Upper lobe of right lung (tissue), 1 donor: ENCODE results near the gene ZNF407. TPM values are rescaled to one million over a fixed set of nuclear protein-coding genes. Genes with fewer than 3 reads are reported as not detected.

Experiments
- ATAC-seq: fragments of 200-7000 bp; cut with Tn5 transposase; one replicate; pipeline ENCODE4 v1.9.1; 2020; ENCODE audit warnings: mild to moderate bottlenecking, moderate library complexity
- DNase-seq: peaks from one replicate; pipeline ENCODE4 v3.0.0-alpha.2; 2020
- H3K27ac ChIP-seq: fragments of 200-600 bp; one replicate; pipeline ENCODE4 v1.8.0; 2022
- H3K27me3 ChIP-seq: fragments of 200-600 bp; one replicate; pipeline ENCODE4 v1.8.0; 2022; ENCODE audit warnings: mild to moderate bottlenecking
- H3K36me3 ChIP-seq: fragments of 200-600 bp; one replicate; pipeline ENCODE4 v1.8.0; 2022
- H3K4me1 ChIP-seq: fragments of 200-600 bp; one replicate; pipeline ENCODE4 v1.8.0; 2022
- H3K4me3 ChIP-seq: fragments of 200-600 bp; one replicate; pipeline ENCODE4 v1.8.0; 2022; ENCODE audit warnings: mild to moderate bottlenecking
- H3K9me3 ChIP-seq: fragments of 200-600 bp; one replicate; pipeline ENCODE4 v1.8.0; 2022
- CTCF ChIP-seq: fragments of 200-600 bp; IDR thresholded peaks from one replicate; pipeline ENCODE4 v1.8.0; 2022; ENCODE audit warnings: antibody characterized with exemption
- intact Hi-C: fragments of 100-400 bp; cut with DNase I; formaldehyde crosslinking; loops from one replicate; pipeline ENCODE4 v1.11.0; 2022
- total RNA-seq: library from RNA; stranded (reverse); fragmentation: NEBNext Ultra II Directional; extraction: Animal tissue kit (Norgen Biotek cat#: 25700); gene quantifications from one replicate; pipeline ENCODE4 v1.2.1, GENCODE V29; 2021
- donor health status: DM: no; HTN: yes; CAD: no; lungs with severe emphysema.

The ZNF407 gene
- total RNA-seq, 1 donor from 2014 or later, result 18.4 TPM

DNA sequence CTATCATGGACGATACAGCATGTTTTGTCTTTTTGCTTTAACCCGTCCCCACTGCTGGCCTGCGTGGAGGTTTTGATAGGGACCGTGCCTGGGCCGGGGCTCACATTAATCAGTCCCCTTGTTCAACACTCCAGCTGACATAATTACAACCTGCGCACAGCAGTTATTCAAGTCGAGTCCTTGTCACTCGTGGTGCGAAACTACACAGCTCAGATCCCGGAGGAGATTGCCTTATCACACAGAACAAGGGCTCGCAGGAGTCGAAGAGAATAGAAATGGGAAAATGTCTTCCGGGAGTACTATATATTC is 304.4 kb downstream of the ZNF407 start:
- Histone ChIP-seq H3K27ac (no peak overlapping the region), H3K4me3 (no peak overlapping the region), H3K4me1 (peaks cover 3% of the 10 kb centered on the region), H3K27me3 (no peaks in the 10 kb centered on the region), H3K36me3 (no peaks in the 10 kb centered on the region), H3K9me3 (no peaks in the 10 kb centered on the region)
- DNase-seq, result no peak
- intact Hi-C loops, result no loop called here
- no peak for ATAC-seq
- TF ChIP-seq CTCF, result no peak

DNA sequence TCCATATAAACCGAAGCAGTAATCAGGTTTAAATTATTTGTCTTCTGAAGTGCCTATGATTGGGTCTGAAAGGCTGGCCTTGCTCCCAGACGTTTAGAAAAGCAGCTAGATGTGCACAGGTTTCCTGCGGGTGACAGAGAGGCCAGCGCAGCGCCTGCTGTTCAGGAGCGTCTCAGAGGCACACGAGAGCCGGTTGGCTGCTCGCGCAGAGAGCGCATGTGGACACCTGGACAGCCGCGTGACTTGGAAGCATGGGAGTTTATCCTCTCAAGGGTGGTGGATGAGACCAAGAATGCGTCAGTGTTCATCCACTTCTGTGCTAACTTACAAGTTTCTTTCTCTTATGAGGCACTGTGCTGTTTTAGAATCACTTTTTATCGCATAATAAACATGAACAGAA is 307.6 kb downstream of the ZNF407 start:
- no peak for DNase-seq

DNA sequence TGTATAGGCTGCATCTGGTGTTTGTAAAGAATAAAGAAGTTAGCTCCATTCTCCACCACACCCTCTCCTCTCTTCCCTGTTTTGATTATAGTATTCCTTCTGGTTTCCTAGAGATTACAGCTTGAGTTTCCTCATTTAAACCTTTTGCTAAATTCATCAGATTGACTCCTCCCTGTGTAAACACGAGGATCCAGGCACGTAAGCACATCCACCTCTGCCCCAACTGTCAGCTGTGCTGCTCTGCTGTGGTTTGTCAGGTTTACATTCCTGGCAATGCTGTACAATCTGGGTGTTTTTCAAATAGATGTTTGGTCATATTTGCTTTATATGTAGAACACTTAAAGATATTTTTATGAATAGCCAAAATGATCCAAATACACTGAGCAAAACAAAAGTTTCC is 308.5 kb downstream of the ZNF407 start:
- H3K4me3 ChIP-seq, result no peak overlapping the region
- H3K36me3 ChIP-seq, result no peaks in the 10 kb centered on the region
- no peaks in the 10 kb centered on the region for H3K27me3 ChIP-seq
- H3K27ac ChIP-seq, result no peak overlapping the region
- H3K4me1 ChIP-seq, result no peaks in the 10 kb centered on the region
- intact Hi-C loops, result no loop called here
- DNase-seq, result no peak
- H3K9me3 ChIP-seq, result no peaks in the 10 kb centered on the region
- peak; percentile 40 for ATAC-seq
- no peak for TF ChIP-seq CTCF

More for the DNA sequence above, 307.6 kb downstream of the ZNF407 start:
- Histone ChIP-seq H3K36me3 (no peaks in the 10 kb centered on the region), H3K4me1 (no peaks in the 10 kb centered on the region), H3K9me3 (no peaks in the 10 kb centered on the region), H3K4me3 (no peak overlapping the region), H3K27me3 (no peaks in the 10 kb centered on the region), H3K27ac (no peak overlapping the region)
- ATAC-seq, result no peak
- no peak for TF ChIP-seq CTCF
- intact Hi-C loops, result no loop called here

- no peaks in the 10 kb centered on the region for H3K9me3 ChIP-seq
- H3K4me3 ChIP-seq, result no peak overlapping the region
- DNase-seq (no peak), ATAC-seq (no peak)
- TF ChIP-seq CTCF, result no peak
- no peaks in the 10 kb centered on the region for H3K4me1 ChIP-seq
- H3K27me3 ChIP-seq, result no peaks in the 10 kb centered on the region
- H3K27ac ChIP-seq, result no peak overlapping the region
- intact Hi-C loops, result no loop called here
- H3K36me3 ChIP-seq, result no peaks in the 10 kb centered on the region
Observed at GRCh38 chr18:74914052-74914591, 316.5 kb downstream of the ZNF407 start.

GRCh38 chr18:74914648-74915047 is 317.0 kb downstream of the ZNF407 start:
- no peaks in the 10 kb centered on the region for H3K4me1 ChIP-seq
- peak; percentile 34 for ATAC-seq
- no peak overlapping the region for H3K4me3 ChIP-seq
- intact Hi-C loops, result no loop called here
- no peaks in the 10 kb centered on the region for H3K9me3 ChIP-seq
- no peaks in the 10 kb centered on the region for H3K27me3 ChIP-seq
- no peak for TF ChIP-seq CTCF
- DNase-seq, result no peak
- H3K27ac ChIP-seq, result no peak overlapping the region
- no peaks in the 10 kb centered on the region for H3K36me3 ChIP-seq

DNA sequence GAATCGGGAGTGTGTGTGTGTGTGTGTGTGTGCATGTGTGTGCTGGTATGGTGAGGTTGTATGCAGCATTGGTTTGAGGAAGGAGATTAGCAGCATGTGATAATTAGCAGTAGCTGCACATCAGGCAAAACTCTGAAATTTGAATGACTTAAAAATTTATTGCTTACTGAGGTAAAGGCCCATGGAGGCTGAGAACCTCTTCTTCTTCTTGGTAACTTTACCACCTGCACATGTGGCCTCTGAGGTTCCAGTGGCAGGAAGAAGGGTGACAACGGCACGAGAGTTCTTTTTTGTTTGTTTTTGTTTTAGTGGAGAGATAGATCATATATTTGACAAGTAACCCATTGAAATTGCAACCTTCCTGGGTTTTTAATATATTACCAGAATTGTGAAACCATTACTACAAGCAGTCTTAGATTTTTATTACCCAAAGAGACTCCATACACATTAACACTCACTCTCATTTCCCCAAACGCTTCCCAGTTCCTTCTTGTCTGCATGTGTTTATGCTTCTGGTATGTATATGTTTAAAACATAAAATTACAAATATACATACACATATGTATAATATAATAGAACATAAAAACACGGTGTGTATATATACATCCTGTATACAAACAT is 319.2 kb downstream of the ZNF407 start:
- no peak for TF ChIP-seq CTCF
- H3K27ac ChIP-seq, result no peak overlapping the region
- ATAC-seq (no peak), DNase-seq (no peak)
- H3K4me1 ChIP-seq, result no peaks in the 10 kb centered on the region
- no peak overlapping the region for H3K4me3 ChIP-seq
- H3K27me3 ChIP-seq, result no peaks in the 10 kb centered on the region
- no peaks in the 10 kb centered on the region for H3K9me3 ChIP-seq
- intact Hi-C loops, result no loop called here
- H3K36me3 ChIP-seq, result no peaks in the 10 kb centered on the region
